ENCODE results near the gene SDF2. TPM values are rescaled to one million over a fixed set of nuclear protein-coding genes. Genes with fewer than 3 reads are reported as not detected.
A peak's percentile ranks its signal among the peaks of the same experiment; 100 is the strongest.

The SDF2 gene
- total and polyA plus RNA-seq, 9 of the 15 experiments (the other 6 are each of a cell fraction or from before 2014, with no cell fraction given), result 41.2 to 132 (median 65.6) TPM

DNA sequence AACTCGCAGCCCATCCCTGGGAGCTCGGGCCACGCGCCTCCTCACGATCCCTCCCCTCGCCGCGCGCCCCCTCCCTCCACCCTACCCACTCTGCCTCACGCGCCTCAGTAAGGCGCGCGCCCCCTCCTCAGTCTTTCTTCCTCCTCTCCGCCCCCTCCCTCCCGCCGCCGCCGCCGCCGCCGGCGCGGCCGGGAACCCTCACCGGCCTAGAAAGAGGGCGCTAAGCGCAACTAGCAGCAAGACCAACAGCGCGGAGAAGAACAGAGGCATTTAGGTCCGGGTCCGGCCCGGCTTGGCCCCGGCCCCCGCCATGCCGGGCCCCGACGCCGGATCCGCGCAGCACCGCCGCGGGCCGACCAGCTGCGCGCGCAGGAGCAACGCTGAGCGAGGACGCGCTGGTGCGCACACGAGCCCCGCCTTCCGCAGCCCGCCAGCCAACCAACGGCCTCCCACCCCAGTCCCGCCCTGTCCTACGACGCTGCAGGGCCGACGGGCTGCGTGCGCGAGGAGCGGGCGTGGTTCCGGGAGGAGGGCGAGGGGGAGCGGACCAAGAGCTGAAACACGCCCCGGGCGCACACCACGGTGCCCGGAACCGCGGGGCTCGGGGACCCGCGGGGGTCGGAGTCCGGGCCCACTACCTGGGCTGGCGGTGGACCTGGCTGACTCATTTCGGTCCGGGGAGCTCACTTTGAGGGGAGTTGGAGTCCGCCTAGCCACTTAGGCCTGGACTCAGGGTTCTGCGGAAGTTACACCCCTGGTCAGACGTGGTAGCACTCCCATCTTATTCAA, 16.7 kb downstream of the SDF2 start, which contains the start of gene BLTP2 (continued):
- TF ChIP-seq U2AF2 (optimal IDR thresholded peaks at IDR 0.05; ENCODE audit: low read depth, low read length), result no peak
- no peak for TF ChIP-seq SIX5 (IDR thresholded peaks at IDR 0.05; ENCODE audit: borderline replicate concordance in 1 of 2, insufficient read depth in 1 of 2, low read depth in 1 of 2, low read length in 2 of 2)
- no peak for TF ChIP-seq SMARCB1 (IDR thresholded peaks at IDR 0.05; ENCODE audit: insufficient read length, low read depth)
- TF ChIP-seq, protein P1, sequence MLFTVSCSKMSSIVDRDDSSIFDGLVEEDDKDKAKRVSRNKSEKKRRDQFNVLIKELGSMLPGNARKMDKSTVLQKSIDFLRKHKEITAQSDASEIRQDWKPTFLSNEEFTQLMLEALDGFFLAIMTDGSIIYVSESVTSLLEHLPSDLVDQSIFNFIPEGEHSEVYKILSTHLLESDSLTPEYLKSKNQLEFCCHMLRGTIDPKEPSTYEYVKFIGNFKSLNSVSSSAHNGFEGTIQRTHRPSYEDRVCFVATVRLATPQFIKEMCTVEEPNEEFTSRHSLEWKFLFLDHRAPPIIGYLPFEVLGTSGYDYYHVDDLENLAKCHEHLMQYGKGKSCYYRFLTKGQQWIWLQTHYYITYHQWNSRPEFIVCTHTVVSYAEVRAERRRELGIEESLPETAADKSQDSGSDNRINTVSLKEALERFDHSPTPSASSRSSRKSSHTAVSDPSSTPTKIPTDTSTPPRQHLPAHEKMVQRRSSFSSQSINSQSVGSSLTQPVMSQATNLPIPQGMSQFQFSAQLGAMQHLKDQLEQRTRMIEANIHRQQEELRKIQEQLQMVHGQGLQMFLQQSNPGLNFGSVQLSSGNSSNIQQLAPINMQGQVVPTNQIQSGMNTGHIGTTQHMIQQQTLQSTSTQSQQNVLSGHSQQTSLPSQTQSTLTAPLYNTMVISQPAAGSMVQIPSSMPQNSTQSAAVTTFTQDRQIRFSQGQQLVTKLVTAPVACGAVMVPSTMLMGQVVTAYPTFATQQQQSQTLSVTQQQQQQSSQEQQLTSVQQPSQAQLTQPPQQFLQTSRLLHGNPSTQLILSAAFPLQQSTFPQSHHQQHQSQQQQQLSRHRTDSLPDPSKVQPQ (CRISPR knock-in tag; IDR thresholded peaks at IDR 0.05; ENCODE audit: borderline replicate concordance), result no peak
- TF ChIP-seq ZSCAN29 (IDR thresholded peaks at IDR 0.05), result no peak
- TF ChIP-seq, protein P2, sequence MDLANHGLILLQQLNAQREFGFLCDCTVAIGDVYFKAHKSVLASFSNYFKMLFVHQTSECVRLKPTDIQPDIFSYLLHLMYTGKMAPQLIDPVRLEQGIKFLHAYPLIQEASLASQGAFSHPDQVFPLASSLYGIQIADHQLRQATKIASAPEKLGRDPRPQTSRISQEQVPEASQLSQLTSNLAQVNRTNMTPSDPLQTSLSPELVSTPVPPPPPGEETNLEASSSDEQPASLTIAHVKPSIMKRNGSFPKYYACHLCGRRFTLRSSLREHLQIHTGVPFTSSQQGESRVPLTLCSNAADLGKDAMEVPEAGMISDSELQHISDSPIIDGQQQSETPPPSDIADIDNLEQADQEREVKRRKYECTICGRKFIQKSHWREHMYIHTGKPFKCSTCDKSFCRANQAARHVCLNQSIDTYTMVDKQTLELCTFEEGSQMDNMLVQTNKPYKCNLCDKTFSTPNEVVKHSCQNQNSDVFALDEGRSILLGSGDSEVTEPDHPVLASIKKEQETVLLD (IDR thresholded peaks at IDR 0.05), result peak; percentile 32; the same call in 1 of the 2 replicates
- no peak for TF ChIP-seq PHB2 (IDR thresholded peaks at IDR 0.05; ENCODE audit: low read depth)
- TF ChIP-seq ATF1 (CRISPR knock-in tag; IDR thresholded peaks at IDR 0.05), result peak; percentile 83
- TF ChIP-seq ATF1 (tag; IDR thresholded peaks at IDR 0.05), result peak; percentile 91
- TF ChIP-seq ZBTB1 (CRISPR knock-in tag; IDR thresholded peaks at IDR 0.05; ENCODE audit: borderline replicate concordance, low read depth), result no peak
- peak; percentile 94 for TF ChIP-seq ZFX (CRISPR knock-in tag; IDR thresholded peaks at IDR 0.05)
- no peak for TF ChIP-seq ZNF584 (CRISPR knock-in tag; IDR thresholded peaks at IDR 0.05; ENCODE audit: low read depth)
- TF ChIP-seq BDP1 (IDR thresholded peaks at IDR 0.05; ENCODE audit: insufficient read depth, insufficient read length), result no peak
- peak; percentile 5; the same call in 1 of the 2 replicates for TF ChIP-seq E2F3 (CRISPR knock-in tag; IDR thresholded peaks at IDR 0.05)
- no peak for TF ChIP-seq FOXJ3 (CRISPR knock-in tag; IDR thresholded peaks at IDR 0.05)
- TF ChIP-seq ZFP1 (CRISPR knock-in tag; IDR thresholded peaks at IDR 0.05), result no peak
- TF ChIP-seq, protein P3, sequence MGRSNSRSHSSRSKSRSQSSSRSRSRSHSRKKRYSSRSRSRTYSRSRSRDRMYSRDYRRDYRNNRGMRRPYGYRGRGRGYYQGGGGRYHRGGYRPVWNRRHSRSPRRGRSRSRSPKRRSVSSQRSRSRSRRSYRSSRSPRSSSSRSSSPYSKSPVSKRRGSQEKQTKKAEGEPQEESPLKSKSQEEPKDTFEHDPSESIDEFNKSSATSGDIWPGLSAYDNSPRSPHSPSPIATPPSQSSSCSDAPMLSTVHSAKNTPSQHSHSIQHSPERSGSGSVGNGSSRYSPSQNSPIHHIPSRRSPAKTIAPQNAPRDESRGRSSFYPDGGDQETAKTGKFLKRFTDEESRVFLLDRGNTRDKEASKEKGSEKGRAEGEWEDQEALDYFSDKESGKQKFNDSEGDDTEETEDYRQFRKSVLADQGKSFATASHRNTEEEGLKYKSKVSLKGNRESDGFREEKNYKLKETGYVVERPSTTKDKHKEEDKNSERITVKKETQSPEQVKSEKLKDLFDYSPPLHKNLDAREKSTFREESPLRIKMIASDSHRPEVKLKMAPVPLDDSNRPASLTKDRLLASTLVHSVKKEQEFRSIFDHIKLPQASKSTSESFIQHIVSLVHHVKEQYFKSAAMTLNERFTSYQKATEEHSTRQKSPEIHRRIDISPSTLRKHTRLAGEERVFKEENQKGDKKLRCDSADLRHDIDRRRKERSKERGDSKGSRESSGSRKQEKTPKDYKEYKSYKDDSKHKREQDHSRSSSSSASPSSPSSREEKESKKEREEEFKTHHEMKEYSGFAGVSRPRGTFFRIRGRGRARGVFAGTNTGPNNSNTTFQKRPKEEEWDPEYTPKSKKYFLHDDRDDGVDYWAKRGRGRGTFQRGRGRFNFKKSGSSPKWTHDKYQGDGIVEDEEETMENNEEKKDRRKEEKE (IDR thresholded peaks at IDR 0.05; ENCODE audit: borderline replicate concordance in 1 of 2, control insufficient read depth in 1 of 2, low read depth in 2 of 2, low read length in 1 of 2), result no peak
- TF ChIP-seq ERF (CRISPR knock-in tag; IDR thresholded peaks at IDR 0.05), result no peak; the same call in 1 of the 2 replicates
- TF ChIP-seq NCOA4 (IDR thresholded peaks at IDR 0.05; ENCODE audit: partially characterized antibody), result no peak
- peak; percentile 70 for TF ChIP-seq POLR2AphosphoS5 (IDR thresholded peaks at IDR 0.05; ENCODE audit: control insufficient read depth, insufficient read depth, low read depth, low read length)
